ENCODE results near the gene PDZK1.
"Not testable (repeated sequence)": the region's sequence is repeated elsewhere in the genome, so short reads cannot be mapped to it uniquely, and the experiment has no call there.

The PDZK1 gene

DNA sequence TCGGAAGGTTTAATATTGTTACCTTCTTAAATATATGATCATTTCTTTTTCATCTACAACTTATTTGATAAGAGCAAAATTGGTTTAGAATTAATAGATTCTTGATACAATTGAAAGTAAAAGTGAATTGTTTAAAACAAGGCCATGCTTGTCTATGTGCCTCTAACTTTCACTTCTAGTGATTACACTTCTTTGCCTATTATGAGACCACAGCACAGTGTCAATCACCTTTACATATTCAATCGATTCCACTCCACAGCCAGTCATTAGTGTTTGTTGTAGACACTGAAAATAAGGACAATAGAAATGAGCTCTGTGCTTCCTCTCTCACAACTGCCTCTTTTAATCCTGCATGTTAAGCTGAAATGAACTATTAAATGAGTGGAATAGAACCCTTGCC lies 65.3 kb downstream of the PDZK1 start:
- not testable (repeated sequence) for DNase-seq

DNA sequence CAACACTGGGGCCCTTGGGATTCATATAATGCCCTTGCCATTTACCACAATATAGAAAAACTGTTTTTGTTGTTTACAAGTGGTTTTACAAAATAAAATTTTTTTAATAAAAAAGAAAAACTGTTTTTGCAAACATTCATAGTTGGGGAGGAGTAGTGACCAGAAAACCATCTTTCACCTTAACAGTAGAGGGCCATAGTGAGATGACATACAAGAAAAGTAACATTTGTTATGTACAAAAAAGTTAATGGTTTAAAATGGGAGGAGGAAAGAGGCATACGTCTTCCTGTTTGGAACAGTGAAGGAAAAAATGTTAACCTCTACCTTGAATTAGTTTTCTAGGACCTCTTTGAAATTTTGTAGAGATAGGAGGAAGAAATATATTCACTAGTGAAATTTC lies 70.9 kb downstream of the PDZK1 start:
- not testable (repeated sequence) for DNase-seq

DNA sequence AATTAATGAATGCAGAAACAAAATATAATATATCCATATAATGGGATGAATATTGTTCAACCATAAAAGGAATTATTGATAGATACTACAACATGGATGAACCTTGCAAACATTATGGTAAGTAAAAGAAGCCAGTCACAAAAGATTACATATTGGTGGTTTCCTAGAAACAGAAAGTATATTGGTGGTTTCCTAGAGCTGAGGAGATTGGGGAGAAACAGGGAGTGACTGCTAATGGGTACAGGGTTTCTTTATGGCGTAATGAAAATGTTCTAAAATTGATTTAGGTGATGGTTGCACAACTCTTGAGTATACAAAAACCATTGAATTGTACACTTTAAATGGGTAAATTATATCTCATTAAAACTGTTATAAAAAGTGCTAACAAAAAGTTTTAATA lies 85.0 kb downstream of the PDZK1 start:
- DNase-seq = not testable (repeated sequence)
